Astrocyte (in vitro differentiated cells and primary cell): ENCODE results near the gene SDC4.

Experiments
- CTCF ChIP-seq: IDR thresholded peaks from 2 replicates; pipeline ENCODE4 v1.5.1; 2011; ENCODE audit warnings: low read depth, mild to moderate bottlenecking, inconsistent platforms, low read length, moderate library complexity; ENCODE audit not compliant: insufficient read depth
- EZH2 ChIP-seq: IDR thresholded peaks from 2 replicates; pipeline ENCODE4 v1.6.1; 2012; ENCODE audit warnings: mild to moderate bottlenecking, low read length, inconsistent platforms; ENCODE audit not compliant: insufficient read depth

- no peak for TF ChIP-seq CTCF
- no peak for TF ChIP-seq EZH2
Measured at GRCh38 chr20:45316150-45317080, 31.8 kb downstream of the SDC4 start.
